ENCODE data around the gene IL6. TPM values are rescaled to one million over a fixed set of nuclear protein-coding genes. Genes with fewer than 3 reads are reported as not detected.
A peak's percentile ranks its signal among the peaks of the same experiment; 100 is the strongest.

The IL6 gene
- total and polyA plus RNA-seq, 2 of the 13 experiments (the other 11 are each of a cell fraction or from before 2014, with no cell fraction given) = not detected

DNA sequence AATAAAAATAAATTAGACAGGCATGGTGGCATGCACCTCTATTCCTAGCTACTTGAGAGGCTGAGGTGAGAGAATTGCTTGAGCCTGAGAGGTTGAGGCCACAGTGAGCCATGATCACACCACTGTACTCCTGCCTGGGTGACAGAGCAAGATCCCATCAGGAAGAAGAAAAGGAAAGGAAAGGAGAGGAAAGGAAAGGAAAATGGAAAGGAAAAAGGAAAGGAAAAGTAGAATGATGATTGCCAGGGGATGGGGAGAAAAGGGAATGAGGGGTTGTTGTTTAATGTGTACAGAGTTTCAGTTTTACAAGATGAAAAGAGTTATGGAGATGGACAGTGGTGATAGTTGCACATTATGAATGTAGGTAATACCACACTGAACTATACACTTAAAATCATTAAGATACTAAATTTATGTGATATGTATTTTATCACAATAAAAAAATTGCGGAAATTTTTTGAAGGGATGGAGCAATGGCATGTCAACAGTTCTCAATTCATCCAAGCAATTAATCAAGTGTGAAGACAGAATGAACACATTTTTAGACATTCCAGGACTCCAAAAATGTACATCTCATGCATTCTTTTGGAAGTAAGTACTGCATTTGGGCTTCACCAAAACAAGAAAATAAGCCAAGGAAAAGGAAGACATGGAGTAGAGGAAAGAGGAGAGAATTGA lies 44.3 kb downstream of the IL6 start:
- Histone ChIP-seq H3K79me2 (ENCODE audit: insufficient read depth, low read length) (no peaks in the 10 kb centered on the region), H3K27ac (ENCODE audit: extremely low read length, insufficient read depth, low read length) (no peak overlapping the region), H3K4me2 (ENCODE audit: low read depth, low read length) (no peak overlapping the region), H3K4me1 (ENCODE audit: insufficient read depth, low read length) (peaks cover 28% of the 10 kb centered on the region), H4K20me1 (ENCODE audit: insufficient read depth, low read length) (no peaks in the 10 kb centered on the region), H2AFZ (ENCODE audit: low read length) (no peak overlapping the region), H3K9ac (ENCODE audit: insufficient read depth, low read depth, low read length) (no peak overlapping the region), H3K27me3 (ENCODE audit: control insufficient read depth in 1 of 2, insufficient read depth in 2 of 2, low read length in 2 of 2) (no peaks in the 10 kb centered on the region), H3K9me3 (ENCODE audit: low read length) (no peaks in the 10 kb centered on the region), H3K4me3 (replicated peaks in 1 of 3; ENCODE audit: insufficient read depth in 1 of 3, low read depth in 2 of 3, low read length in 3 of 3) (no peak overlapping the region), H3K36me3 (replicated peaks in 1 of 2; ENCODE audit: control insufficient read depth in 1 of 2, insufficient read depth in 2 of 2, low read length in 2 of 2) (no peaks in the 10 kb centered on the region)
- in situ Hi-C loops (cut with HindIII; ENCODE audit: extremely low pct_ligation_motif_present, low pct_unique_long_range_greater_than_20kb) = no loop called here
- DNase-seq (ENCODE audit: low spot score) (no peak), FAIRE-seq (no peak), ATAC-seq (no peak)
- BruUV-seq (replicated peaks) = no TSS peak
- ChIA-PET POLR2A (no interaction called here), CTCF (ENCODE audit: low intra/inter-chr PET ratio, low total read pairs) (interaction anchor here (0.6 kb wide), 1 partner anchor 86 kb away, joined by 3 read pairs; no protein-coding TSS in a partner anchor)
- intact Hi-C loops (cut with micrococcal nuclease; ENCODE audit: unreplicated experiment) = no loop called here
- WGBS (ENCODE audit: low lambda C conversion rate) = 95% methylated on average over 1 of the region's 1 CpG
- no peak for TF ChIP-seq ZNF83 (CRISPR knock-in tag; IDR thresholded peaks at IDR 0.05; ENCODE audit: borderline replicate concordance)
- TF ChIP-seq FOXJ3 (CRISPR knock-in tag; IDR thresholded peaks at IDR 0.05; ENCODE audit: borderline replicate concordance) = no peak
- no peak for TF ChIP-seq ZNF10 (CRISPR knock-in tag; IDR thresholded peaks at IDR 0.05; ENCODE audit: borderline replicate concordance, low read depth)
- peak; percentile 21 for TF ChIP-seq HNRNPK (IDR thresholded peaks at IDR 0.05; ENCODE audit: low read depth, low read length, poor library complexity, severe bottlenecking)
- TF ChIP-seq KDM1A (CRISPR knock-in tag; IDR thresholded peaks at IDR 0.05) = no peak
- TF ChIP-seq, protein P1, sequence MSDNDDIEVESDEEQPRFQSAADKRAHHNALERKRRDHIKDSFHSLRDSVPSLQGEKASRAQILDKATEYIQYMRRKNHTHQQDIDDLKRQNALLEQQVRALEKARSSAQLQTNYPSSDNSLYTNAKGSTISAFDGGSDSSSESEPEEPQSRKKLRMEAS (IDR thresholded peaks at IDR 0.05) = no peak
- no peak for TF ChIP-seq NFE2L1 (CRISPR knock-in tag; IDR thresholded peaks at IDR 0.05; ENCODE audit: borderline replicate concordance)

DNA sequence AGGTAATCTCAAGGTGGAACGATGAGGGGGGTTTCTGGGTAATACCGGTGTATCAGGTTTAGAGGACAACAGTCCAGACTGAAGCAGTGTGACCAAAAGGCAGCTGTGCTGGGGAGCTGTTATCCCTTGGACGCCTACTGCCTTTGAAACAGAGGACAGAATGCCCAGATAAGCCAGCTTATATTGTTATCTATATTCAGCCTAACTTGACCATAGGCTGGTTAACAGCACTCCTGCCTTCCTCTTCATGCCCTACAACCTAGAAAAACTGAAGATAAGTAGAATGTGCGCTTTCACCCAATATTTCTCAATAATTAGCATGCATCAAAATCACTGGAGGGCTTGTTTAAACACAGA lies 44.9 kb downstream of the IL6 start:
- ChIA-PET POLR2A (no interaction called here), CTCF (ENCODE audit: low intra/inter-chr PET ratio, low total read pairs) (no interaction called here)
- DNase-seq (ENCODE audit: low spot score) (no peak), FAIRE-seq (no peak), ATAC-seq (no peak)
- in situ Hi-C loops (cut with HindIII; ENCODE audit: extremely low pct_ligation_motif_present, low pct_unique_long_range_greater_than_20kb) (no loop called here), intact Hi-C loops (cut with micrococcal nuclease; ENCODE audit: unreplicated experiment) (no loop called here)
- no TSS peak for BruUV-seq (replicated peaks)
- no peak overlapping the region for H3K27ac ChIP-seq (ENCODE audit: extremely low read length, insufficient read depth, low read length)
- peaks cover 28% of the 10 kb centered on the region for H3K4me1 ChIP-seq (ENCODE audit: insufficient read depth, low read length)
- no peaks in the 10 kb centered on the region for H4K20me1 ChIP-seq (ENCODE audit: insufficient read depth, low read length)
- H3K9me3 ChIP-seq (ENCODE audit: low read length) = no peaks in the 10 kb centered on the region
- H3K36me3 ChIP-seq (replicated peaks in 1 of 2; ENCODE audit: control insufficient read depth in 1 of 2, insufficient read depth in 2 of 2, low read length in 2 of 2) = no peaks in the 10 kb centered on the region
- WGBS (ENCODE audit: low lambda C conversion rate) = 25% methylated on average over 4 of the region's 4 CpGs
- no peak overlapping the region for H2AFZ ChIP-seq (ENCODE audit: low read length)
- no peaks in the 10 kb centered on the region for H3K27me3 ChIP-seq (ENCODE audit: control insufficient read depth in 1 of 2, insufficient read depth in 2 of 2, low read length in 2 of 2)
- H3K9ac ChIP-seq (ENCODE audit: insufficient read depth, low read depth, low read length) = no peak overlapping the region
- H3K4me2 ChIP-seq (ENCODE audit: low read depth, low read length) = no peak overlapping the region
- H3K79me2 ChIP-seq (ENCODE audit: insufficient read depth, low read length) = no peaks in the 10 kb centered on the region
- H3K4me3 ChIP-seq (replicated peaks in 1 of 3; ENCODE audit: insufficient read depth in 1 of 3, low read depth in 2 of 3, low read length in 3 of 3) = no peak overlapping the region
- TF ChIP-seq ZNF3 (CRISPR knock-in tag; IDR thresholded peaks at IDR 0.05) = no peak
- no peak for TF ChIP-seq ZNF207 (IDR thresholded peaks at IDR 0.05; ENCODE audit: borderline replicate concordance)
- no peak for TF ChIP-seq GTF2F1 (IDR thresholded peaks at IDR 0.05; ENCODE audit: low read length)
- TF ChIP-seq REPIN1 (CRISPR knock-in tag; IDR thresholded peaks at IDR 0.05; ENCODE audit: borderline replicate concordance, low read depth) = no peak
- TF ChIP-seq ZNF7 (CRISPR knock-in tag; IDR thresholded peaks at IDR 0.05) = no peak
- no peak for TF ChIP-seq ASH2L (IDR thresholded peaks at IDR 0.05; ENCODE audit: insufficient read length, low read depth, low read length)
- TF ChIP-seq HNRNPLL (IDR thresholded peaks at IDR 0.05; ENCODE audit: low read depth, low read length, poor library complexity, severe bottlenecking) = no peak
- TF ChIP-seq MAFK (conservative IDR thresholded peaks at IDR 0.05 in 1 of 2, IDR thresholded peaks at IDR 0.05 in 1 of 2; ENCODE audit: low read length in 2 of 2) = no peak
- TF ChIP-seq, protein P2, sequence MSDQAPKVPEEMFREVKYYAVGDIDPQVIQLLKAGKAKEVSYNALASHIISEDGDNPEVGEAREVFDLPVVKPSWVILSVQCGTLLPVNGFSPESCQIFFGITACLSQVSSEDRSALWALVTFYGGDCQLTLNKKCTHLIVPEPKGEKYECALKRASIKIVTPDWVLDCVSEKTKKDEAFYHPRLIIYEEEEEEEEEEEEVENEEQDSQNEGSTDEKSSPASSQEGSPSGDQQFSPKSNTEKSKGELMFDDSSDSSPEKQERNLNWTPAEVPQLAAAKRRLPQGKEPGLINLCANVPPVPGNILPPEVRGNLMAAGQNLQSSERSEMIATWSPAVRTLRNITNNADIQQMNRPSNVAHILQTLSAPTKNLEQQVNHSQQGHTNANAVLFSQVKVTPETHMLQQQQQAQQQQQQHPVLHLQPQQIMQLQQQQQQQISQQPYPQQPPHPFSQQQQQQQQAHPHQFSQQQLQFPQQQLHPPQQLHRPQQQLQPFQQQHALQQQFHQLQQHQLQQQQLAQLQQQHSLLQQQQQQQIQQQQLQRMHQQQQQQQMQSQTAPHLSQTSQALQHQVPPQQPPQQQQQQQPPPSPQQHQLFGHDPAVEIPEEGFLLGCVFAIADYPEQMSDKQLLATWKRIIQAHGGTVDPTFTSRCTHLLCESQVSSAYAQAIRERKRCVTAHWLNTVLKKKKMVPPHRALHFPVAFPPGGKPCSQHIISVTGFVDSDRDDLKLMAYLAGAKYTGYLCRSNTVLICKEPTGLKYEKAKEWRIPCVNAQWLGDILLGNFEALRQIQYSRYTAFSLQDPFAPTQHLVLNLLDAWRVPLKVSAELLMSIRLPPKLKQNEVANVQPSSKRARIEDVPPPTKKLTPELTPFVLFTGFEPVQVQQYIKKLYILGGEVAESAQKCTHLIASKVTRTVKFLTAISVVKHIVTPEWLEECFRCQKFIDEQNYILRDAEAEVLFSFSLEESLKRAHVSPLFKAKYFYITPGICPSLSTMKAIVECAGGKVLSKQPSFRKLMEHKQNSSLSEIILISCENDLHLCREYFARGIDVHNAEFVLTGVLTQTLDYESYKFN (CRISPR knock-in tag; conservative IDR thresholded peaks at IDR 0.05) = no peak

All from HepG2 (cell line).